Measurements from ENCODE around the gene CHCHD10. TPM values are rescaled to one million over a fixed set of nuclear protein-coding genes. Genes with fewer than 3 reads are reported as not detected.

CHCHD10 gene
- total and polyA plus RNA-seq, 2 donors (not counting 1 experiment from before 2014, with no cell fraction given): 54.0 to 124 TPM

- POLR2A ChIA-PET: interaction anchor here (0.6 to 1.2 kb wide), 4 partner anchors 23 to 45 kb away, joined by 3 to 4 read pairs (median 3); no protein-coding TSS in a partner anchor
- peak overlapping the region; percentile 96 for H3K27ac Mint-ChIP-seq
- H2AFZ ChIP-seq (ENCODE audit: insufficient read depth, low read depth, low read length, poor library complexity, severe bottlenecking): no peak overlapping the region
These were observed 35.4 kb upstream of the CHCHD10 start for GRCh38 chr22:23803001-23803819.

More at GRCh38 chr22:23803001-23803819, 35.4 kb upstream of the CHCHD10 start:
- Histone ChIP-seq H3K9me3 (ENCODE audit: control extremely low read depth in 1 of 3, control insufficient read depth in 2 of 3, insufficient read depth in 1 of 3, low read length in 2 of 3) (no peaks in the 10 kb centered on the region), H3K4me3 (ENCODE audit: control extremely low read depth in 1 of 5, extremely low read depth in 1 of 5, insufficient read depth in 1 of 5, low read depth in 2 of 5, low read length in 4 of 5) (peak overlapping the region in 4 of 5 experiments; percentile 37 to 52 (median 40)), H3K79me2 (ENCODE audit: control insufficient read depth, insufficient read depth, low read length) (peaks cover 56% of the 10 kb centered on the region), H3K4me2 (replicated peaks; ENCODE audit: low read depth, low read length, poor library complexity, severe bottlenecking) (peak overlapping the region; percentile 61), H4K20me1 (ENCODE audit: control insufficient read depth, insufficient read depth, low read length, poor library complexity, severe bottlenecking) (no peaks in the 10 kb centered on the region), H3K27ac (ENCODE audit: low read length in 2 of 2) (peak overlapping the region; percentile 92 to 93), H3K9ac (ENCODE audit: low read length) (peak overlapping the region; percentile 51), H3K27me3 (replicated peaks in 1 of 4; ENCODE audit: control extremely low read depth in 1 of 4, control insufficient read depth in 3 of 4, insufficient read depth in 4 of 4, low read length in 3 of 4) (no peaks in the 10 kb centered on the region), H3K36me3 (replicated peaks in 1 of 2; ENCODE audit: control extremely low read depth in 1 of 2, control insufficient read depth in 1 of 2, extremely low read depth in 1 of 2, insufficient read depth in 2 of 2, low read length in 1 of 2) (peaks cover 7 to 56% of the 10 kb centered on the region in 2 experiments), H3K4me1 (ENCODE audit: control insufficient read depth in 2 of 2, insufficient read depth in 2 of 2, low read length in 2 of 2) (peaks cover 77 to 90% of the 10 kb centered on the region in 2 donors)
- no peak for ATAC-seq (ENCODE audit: low read depth)
- Mint-ChIP-seq H3K27me3 (no peaks in the 10 kb centered on the region), H3K4me1 (peaks cover 79% of the 10 kb centered on the region), H3K9me3 (ENCODE audit: insufficient read depth) (no peaks in the 10 kb centered on the region), H3K4me3 (peak overlapping the region; percentile 81)
- WGBS (ENCODE audit: insufficient coverage): 69% methylated on average over 20 of the region's 21 CpGs
- DNase-seq: peak; percentile 43
- intact Hi-C loops (cut with micrococcal nuclease): loop anchor here (10.0 kb wide), 1 partner anchor 752 kb away; the partner anchor contains the start of genes GUCD1 and SNRPD3
- CTCF ChIA-PET: interaction anchor here (1.0 to 1.2 kb wide), 2 partner anchors 32 to 45 kb away, joined by 3 read pairs; no protein-coding TSS in a partner anchor
- TF ChIP-seq CTCF (IDR thresholded peaks at IDR 0.05) (no peak), EZH2 (IDR thresholded peaks at IDR 0.05; ENCODE audit: borderline replicate concordance, insufficient read depth, low read depth, low read length, poor library complexity, severe bottlenecking) (no peak)
